ENCODE measurements around the gene MBD3. TPM values are rescaled to one million over a fixed set of nuclear protein-coding genes. Genes with fewer than 3 reads are reported as not detected.
A peak's percentile ranks its signal among the peaks of the same experiment; 100 is the strongest.

Gene MBD3
- polyA plus RNA-seq, 1 donor (not counting 4 experiments of a cell fraction or from before 2014, with no cell fraction given): 16.6 TPM

DNA sequence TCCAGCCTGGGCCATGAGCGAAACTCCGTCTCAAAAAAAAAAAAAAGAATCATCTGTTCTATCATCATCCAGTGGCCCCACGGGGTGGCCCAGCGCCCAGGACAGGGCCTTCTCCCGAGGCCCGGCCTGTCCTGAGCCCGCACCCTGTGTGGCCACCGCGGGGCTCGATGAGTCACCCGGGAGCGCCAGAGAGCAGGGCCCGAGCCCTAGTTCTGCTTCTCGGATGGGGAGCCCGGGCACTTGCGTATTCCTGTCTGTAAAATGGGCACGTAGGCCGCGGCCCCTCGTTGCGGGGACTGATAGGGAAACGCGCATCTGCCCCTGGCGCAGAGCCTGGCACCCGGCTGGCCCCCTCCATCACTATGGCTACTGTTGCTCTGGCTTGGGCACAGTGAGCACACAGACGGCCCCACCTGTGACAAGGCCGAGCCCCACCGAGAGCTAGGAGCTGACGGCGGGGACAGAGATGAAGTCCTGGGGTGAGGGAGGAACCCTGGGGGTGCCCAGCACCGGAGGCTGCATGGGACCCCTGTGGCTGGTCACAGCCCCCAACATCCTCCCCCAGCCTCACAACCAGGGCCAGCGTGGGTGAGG is 33.8 kb upstream of the MBD3 start:
- no peak for TF ChIP-seq CTCF (optimal IDR thresholded peaks at IDR 0.05 in 1 of 3, IDR thresholded peaks at IDR 0.05 in 1 of 3, conservative IDR thresholded peaks at IDR 0.05 in 1 of 3; ENCODE audit: extremely low read depth in 1 of 3, insufficient read depth in 2 of 3, low read length in 3 of 3)
- TF ChIP-seq EZH2 (IDR thresholded peaks at IDR 0.05; ENCODE audit: low read length): no peak
- Histone ChIP-seq H2AFZ (ENCODE audit: control insufficient read depth, low read length) (no peak overlapping the region), H3K4me1 (ENCODE audit: control insufficient read depth, extremely low read depth, insufficient read depth, low read length) (no peaks in the 10 kb centered on the region), H3K36me3 (ENCODE audit: control insufficient read depth in 2 of 2, extremely low read depth in 1 of 2, insufficient read depth in 2 of 2, low read length in 2 of 2) (peaks cover 24 to 28% of the 10 kb centered on the region in 2 experiments), H4K20me1 (ENCODE audit: control insufficient read depth, extremely low read depth, insufficient read depth, low read length) (no peaks in the 10 kb centered on the region), H3K4me3 (ENCODE audit: control insufficient read depth in 2 of 3, extremely low read depth in 1 of 3, insufficient read depth in 2 of 3, low read depth in 1 of 3, low read length in 3 of 3) (no peak overlapping the region), H3K9me1 (ENCODE audit: control insufficient read depth, extremely low read depth, insufficient read depth, low read length) (no peaks in the 10 kb centered on the region), H3K9ac (ENCODE audit: control insufficient read depth, extremely low read depth, insufficient read depth, low read length) (no peak overlapping the region), H3K27ac (ENCODE audit: control insufficient read depth, insufficient read depth, low read length) (no peak overlapping the region), H3K79me2 (ENCODE audit: control insufficient read depth, insufficient read depth, low read length) (no peaks in the 10 kb centered on the region), H3K27me3 (ENCODE audit: control insufficient read depth, extremely low read depth, insufficient read depth, low read length) (no peaks in the 10 kb centered on the region), H3K9me3 (ENCODE audit: control insufficient read depth, low read depth, low read length) (no peaks in the 10 kb centered on the region), H3K4me2 (ENCODE audit: control insufficient read depth, extremely low read depth, insufficient read depth, low read depth, low read length) (no peak overlapping the region)
- dilution Hi-C loops (cut with MboI; ENCODE audit: extremely low pct_ligation_motif_present, low sequenced_read_pairs): no loop called here
- FAIRE-seq (no peak), DNase-seq (ENCODE audit: low read depth, low spot score) (no peak)

DNA sequence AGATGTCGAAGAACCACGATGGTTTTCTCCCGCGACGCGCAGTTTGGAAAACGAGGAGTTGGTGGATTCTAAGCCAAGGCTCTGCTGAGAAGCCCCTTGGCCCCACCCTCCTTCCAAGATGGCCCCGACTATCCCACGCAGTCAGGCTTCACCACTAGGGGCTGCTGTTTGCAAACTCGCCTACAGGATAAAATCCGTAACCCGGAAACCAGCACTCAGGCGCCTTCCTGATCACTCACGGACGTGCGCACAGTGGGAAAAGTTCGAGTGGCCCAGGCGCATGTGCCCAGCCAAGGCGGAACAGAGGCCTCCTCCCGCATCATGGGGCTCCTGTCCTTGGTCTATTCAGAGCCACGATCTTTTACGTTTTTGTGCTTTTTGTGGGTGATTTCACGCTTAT is 31.8 kb upstream of the MBD3 start:
- H3K9ac ChIP-seq (ENCODE audit: control insufficient read depth, extremely low read depth, insufficient read depth, low read length): no peak overlapping the region
- no peaks in the 10 kb centered on the region for H3K27me3 ChIP-seq (ENCODE audit: control insufficient read depth, extremely low read depth, insufficient read depth, low read length)
- DNase-seq (ENCODE audit: low read depth, low spot score) (no peak), FAIRE-seq (no peak)
- H3K9me1 ChIP-seq (ENCODE audit: control insufficient read depth, extremely low read depth, insufficient read depth, low read length): no peaks in the 10 kb centered on the region
- no peak overlapping the region for H3K4me2 ChIP-seq (ENCODE audit: control insufficient read depth, extremely low read depth, insufficient read depth, low read depth, low read length)
- no peaks in the 10 kb centered on the region for H3K4me1 ChIP-seq (ENCODE audit: control insufficient read depth, extremely low read depth, insufficient read depth, low read length)
- no peak overlapping the region for H2AFZ ChIP-seq (ENCODE audit: control insufficient read depth, low read length)
- H3K36me3 ChIP-seq (ENCODE audit: control insufficient read depth in 2 of 2, extremely low read depth in 1 of 2, insufficient read depth in 2 of 2, low read length in 2 of 2): peaks cover 19 to 23% of the 10 kb centered on the region in 2 experiments
- TF ChIP-seq EZH2 (IDR thresholded peaks at IDR 0.05; ENCODE audit: low read length): no peak
- TF ChIP-seq CTCF (optimal IDR thresholded peaks at IDR 0.05 in 1 of 3, IDR thresholded peaks at IDR 0.05 in 1 of 3, conservative IDR thresholded peaks at IDR 0.05 in 1 of 3; ENCODE audit: extremely low read depth in 1 of 3, insufficient read depth in 2 of 3, low read length in 3 of 3): peak; percentile 57 to 63 (median 59)
- no peaks in the 10 kb centered on the region for H3K79me2 ChIP-seq (ENCODE audit: control insufficient read depth, insufficient read depth, low read length)
- H3K9me3 ChIP-seq (ENCODE audit: control insufficient read depth, low read depth, low read length): no peaks in the 10 kb centered on the region
- H4K20me1 ChIP-seq (ENCODE audit: control insufficient read depth, extremely low read depth, insufficient read depth, low read length): no peaks in the 10 kb centered on the region
- no peak overlapping the region for H3K4me3 ChIP-seq (ENCODE audit: control insufficient read depth in 2 of 3, extremely low read depth in 1 of 3, insufficient read depth in 2 of 3, low read depth in 1 of 3, low read length in 3 of 3)
- dilution Hi-C loops (cut with MboI; ENCODE audit: extremely low pct_ligation_motif_present, low sequenced_read_pairs): no loop called here
- H3K27ac ChIP-seq (ENCODE audit: control insufficient read depth, insufficient read depth, low read length): no peak overlapping the region
